Skin epidermis (tissue), 12 donors: Measurements from ENCODE around the gene PIK3R1.

Experiments used
- H3K27ac ChIP-seq, 21 experiments: fragments of 200-600 bp; sonication (generic) in 11 of 21; one replicate each; pipeline ENCODE4 v1.5.0; 2020; ENCODE audit warnings: mild to moderate bottlenecking in 3 of 21, inconsistent platforms in 2 of 21, moderate library complexity in 2 of 21
- H3K4me3 ChIP-seq, 7 experiments: fragments of 200-600 bp; sonication (generic) in 2 of 7; one replicate each; pipeline ENCODE4 v1.5.0; 2020; ENCODE audit warnings: inconsistent platforms in 2 of 7, mild to moderate bottlenecking in 2 of 7, moderate library complexity in 1 of 7

PIK3R1 gene

DNA sequence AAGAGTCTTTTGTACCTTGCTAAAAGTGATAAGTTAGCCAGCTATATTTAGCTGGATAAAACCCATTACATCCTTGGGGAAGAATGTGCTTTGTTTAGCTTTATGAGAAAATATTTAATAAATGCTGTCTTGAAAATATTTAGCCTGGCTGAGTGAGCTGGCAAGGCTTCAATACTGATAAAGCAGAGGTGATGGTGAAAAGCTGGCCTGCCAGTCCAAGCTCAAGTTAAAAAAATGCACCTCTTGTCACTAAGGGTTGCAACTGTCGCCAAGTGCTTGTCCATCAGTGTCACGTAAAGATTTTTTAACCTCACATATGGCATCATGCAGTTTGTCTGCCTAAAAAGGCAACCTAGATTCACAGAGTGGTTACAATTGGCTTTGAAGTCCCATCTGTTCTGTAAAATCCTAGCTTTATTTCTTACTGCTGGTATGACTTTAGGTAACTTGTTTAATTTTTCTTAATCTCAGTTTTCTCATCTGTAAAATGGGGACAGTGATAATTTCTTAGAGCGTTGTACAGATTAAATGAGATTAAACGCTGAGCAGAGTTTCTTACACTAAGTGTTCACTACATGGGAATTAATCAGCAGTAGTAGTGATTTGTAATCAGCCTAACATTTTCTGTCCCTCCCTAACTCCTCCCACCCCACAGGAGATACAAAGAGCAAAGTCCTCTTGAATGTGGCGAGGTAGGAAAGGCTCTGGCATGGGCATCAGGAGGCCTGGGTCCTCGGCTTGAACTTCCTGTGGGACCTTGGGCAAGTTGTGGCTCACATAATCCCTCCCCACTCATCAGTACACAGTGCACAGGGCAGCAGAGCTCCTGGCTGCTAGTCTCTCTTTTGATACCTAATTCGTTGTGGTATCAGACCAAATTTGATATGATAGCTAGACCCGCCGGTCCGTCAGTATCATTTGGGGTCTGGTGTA is 48.7 kb downstream of the PIK3R1 start:
- no peak overlapping the region for H3K4me3 ChIP-seq
- peak overlapping the region in 12 of 21 experiments; percentile 20 to 73 (median 62) for H3K27ac ChIP-seq

- Histone ChIP-seq H3K4me3 (no peak overlapping the region), H3K27ac (peak overlapping the region in 15 of 21 experiments; percentile 9 to 73 (median 60))
Observed at GRCh38 chr5:68265347-68265746, 49.8 kb downstream of the PIK3R1 start.

GRCh38 chr5:68265822-68266395 is 50.4 kb downstream of the PIK3R1 start:
- Histone ChIP-seq H3K4me3 (no peak overlapping the region), H3K27ac (peak overlapping the region in 13 of 21 experiments; percentile 9 to 71 (median 57))

GRCh38 chr5:68266457-68266856 is 50.9 kb downstream of the PIK3R1 start:
- Histone ChIP-seq H3K4me3 (no peak overlapping the region), H3K27ac (peak overlapping the region in 13 of 21 experiments; percentile 3 to 71 (median 39))

DNA sequence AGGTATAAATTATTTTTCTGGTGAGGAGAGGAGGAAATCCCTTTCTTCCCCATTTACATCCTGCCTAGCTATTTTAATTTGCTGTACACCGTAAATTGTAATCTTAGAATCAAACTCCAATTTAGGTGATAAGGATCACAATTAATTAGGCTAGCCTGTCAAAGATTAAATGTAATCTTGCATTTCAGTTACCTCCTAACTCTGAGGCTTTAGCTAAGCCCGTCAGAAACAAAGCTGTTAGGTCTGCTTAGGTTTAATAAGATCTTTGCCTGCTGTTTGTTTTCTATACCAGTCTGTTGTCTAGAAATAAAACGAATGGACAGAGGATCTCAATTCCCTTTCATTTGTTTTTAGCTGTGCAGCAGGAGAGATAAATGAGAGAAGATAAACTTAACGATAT is 51.5 kb downstream of the PIK3R1 start:
- Histone ChIP-seq H3K27ac (peak overlapping the region in 14 of 21 experiments; percentile 3 to 71 (median 38)), H3K4me3 (no peak overlapping the region)

GRCh38 chr5:68268101-68268851 is 52.7 kb downstream of the PIK3R1 start:
- Histone ChIP-seq H3K27ac (peak overlapping the region in 14 of 21 experiments; percentile 1 to 71 (median 32)), H3K4me3 (no peak overlapping the region)

DNA sequence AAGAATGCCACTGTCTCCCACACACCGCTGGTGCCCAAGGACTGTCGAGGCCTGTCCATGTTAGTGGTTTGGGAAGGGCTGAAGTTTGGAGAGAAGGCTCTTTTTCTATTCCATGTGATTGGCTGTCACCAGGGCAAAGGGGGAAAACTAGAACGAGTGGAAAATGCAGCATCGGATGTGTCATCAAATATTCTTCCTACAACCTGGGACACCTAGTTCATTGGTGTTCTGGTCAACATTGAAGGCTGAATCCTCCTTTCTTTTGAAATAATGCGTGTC is 53.2 kb downstream of the PIK3R1 start:
- peak overlapping the region in 11 of 21 experiments; percentile 1 to 71 (median 34) for H3K27ac ChIP-seq
- no peak overlapping the region for H3K4me3 ChIP-seq

DNA sequence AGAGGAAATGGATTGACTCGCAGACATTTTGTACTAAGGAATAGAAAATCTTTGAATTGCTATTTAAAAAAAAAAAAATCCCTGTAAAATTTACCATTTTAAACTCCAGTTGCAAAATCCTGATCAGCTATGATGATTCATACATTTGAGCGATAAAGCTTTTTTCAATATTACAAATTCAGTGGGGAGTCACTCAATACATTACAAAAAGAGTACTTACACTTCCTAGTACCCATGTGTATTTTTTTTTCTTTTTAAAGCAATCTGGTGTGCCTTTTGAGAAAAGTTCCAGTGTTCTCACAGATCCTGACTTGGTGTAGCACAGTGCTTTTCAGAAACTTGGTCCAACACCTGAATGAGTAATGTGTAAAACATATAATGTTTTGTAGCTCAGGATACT is 54.3 kb downstream of the PIK3R1 start:
- Histone ChIP-seq H3K27ac (peak overlapping the region in 4 of 21 experiments; percentile 19 to 62 (median 22)), H3K4me3 (no peak overlapping the region)

GRCh38 chr5:68270399-68270975 is 54.9 kb downstream of the PIK3R1 start:
- Histone ChIP-seq H3K4me3 (no peak overlapping the region), H3K27ac (peak overlapping the region in 6 of 21 experiments; percentile 3 to 62 (median 28))

DNA sequence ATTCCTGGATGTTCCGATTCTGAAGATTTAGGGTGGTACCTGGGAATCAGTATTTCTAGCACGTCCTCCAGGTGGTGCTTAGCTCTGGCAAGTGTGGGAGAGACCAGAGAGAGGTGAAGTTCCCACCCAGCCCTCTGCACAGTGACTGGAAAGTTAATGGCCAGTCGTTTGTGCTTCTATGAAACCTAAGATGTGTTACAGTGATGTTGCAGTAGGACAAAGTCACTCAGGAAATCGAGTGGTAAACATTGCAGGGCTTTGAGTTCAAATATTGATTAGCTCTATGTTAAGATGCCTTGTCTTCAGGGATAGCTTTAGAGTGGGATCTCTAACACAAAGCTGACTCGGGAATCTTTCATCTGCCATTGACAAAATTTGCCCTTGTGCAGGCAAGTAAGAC is 55.6 kb downstream of the PIK3R1 start:
- no peak overlapping the region for H3K4me3 ChIP-seq
- peak overlapping the region in 5 of 21 experiments; percentile 0 to 51 (median 29) for H3K27ac ChIP-seq

- Histone ChIP-seq H3K27ac (no peak overlapping the region), H3K4me3 (no peak overlapping the region)
Observed at GRCh38 chr5:68272289-68272688, 56.7 kb downstream of the PIK3R1 start.

GRCh38 chr5:68273717-68274409 is 58.3 kb downstream of the PIK3R1 start:
- Histone ChIP-seq H3K4me3 (no peak overlapping the region), H3K27ac (peak overlapping the region in 4 of 21 experiments; percentile 22 to 57 (median 34))

GRCh38 chr5:68274847-68275651 is 59.5 kb downstream of the PIK3R1 start:
- Histone ChIP-seq H3K4me3 (no peak overlapping the region), H3K27ac (peak overlapping the region in 5 of 21 experiments; percentile 16 to 68 (median 43))

DNA sequence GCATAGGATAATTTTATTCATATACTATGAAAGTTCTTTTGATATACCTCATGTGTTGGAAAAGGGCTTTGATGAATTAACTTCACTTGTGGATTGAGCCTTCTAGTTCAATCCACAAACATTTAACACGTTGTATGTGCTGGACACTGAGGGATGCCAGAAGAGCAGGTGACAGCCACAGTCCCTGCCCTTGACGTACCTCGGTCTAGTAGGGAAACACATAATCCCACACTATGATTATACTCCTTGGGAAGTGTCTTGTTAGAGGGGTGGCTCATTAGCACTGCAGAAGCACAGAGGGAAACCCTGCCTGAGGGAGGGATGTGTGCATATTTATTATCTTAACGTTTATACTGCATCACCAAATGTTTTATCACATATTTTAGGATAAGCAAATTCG is 61.2 kb downstream of the PIK3R1 start:
- Histone ChIP-seq H3K27ac (no peak overlapping the region), H3K4me3 (no peak overlapping the region)

DNA sequence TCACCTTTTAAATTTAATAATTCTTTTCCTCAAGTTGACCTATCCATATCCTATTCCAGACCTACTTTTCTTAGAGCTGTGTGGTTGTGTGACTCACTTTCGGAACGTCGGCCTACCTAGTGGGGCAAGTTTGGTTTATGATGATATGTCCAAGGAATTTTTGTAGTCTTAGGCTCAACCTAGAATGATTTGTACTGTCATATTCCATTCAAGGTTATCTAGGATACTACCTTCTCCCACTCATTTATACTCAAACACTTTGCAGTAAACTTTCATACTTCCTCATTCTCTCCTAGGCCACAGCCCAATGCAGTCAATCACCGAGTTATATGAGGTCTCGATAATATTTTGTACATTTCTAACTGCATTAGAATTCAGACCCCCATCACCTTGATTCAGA is 61.9 kb downstream of the PIK3R1 start:
- Histone ChIP-seq H3K4me3 (no peak overlapping the region), H3K27ac (peak overlapping the region in 1 of 21 experiments; percentile 55)

- Histone ChIP-seq H3K4me3 (peak overlapping the region in 1 of 7 experiments; percentile 23), H3K27ac (peak overlapping the region in 8 of 21 experiments; percentile 35 to 83 (median 58))
Observed at GRCh38 chr5:68279984-68280383, 64.4 kb downstream of the PIK3R1 start.

DNA sequence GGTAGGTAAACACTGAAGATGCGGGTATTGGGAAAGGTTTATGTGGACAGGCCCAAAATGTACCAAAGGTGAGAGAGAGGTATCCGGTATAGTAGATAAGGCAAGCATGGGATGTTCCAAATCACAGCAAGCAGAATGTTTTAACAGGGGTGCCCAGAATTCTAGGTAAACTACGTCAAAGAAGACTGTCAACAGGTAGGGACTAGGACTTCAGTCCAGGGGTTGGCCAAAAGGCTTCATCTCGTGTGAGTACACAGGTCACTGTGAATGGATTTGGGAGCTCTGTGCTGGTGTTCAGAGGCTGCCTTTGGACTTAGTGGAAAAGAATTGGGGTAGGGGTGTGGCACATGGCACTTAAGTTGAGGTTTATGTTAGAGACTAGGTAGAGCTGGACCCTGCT is 66.4 kb downstream of the PIK3R1 start:
- peak overlapping the region in 12 of 21 experiments; percentile 7 to 83 (median 36) for H3K27ac ChIP-seq

DNA sequence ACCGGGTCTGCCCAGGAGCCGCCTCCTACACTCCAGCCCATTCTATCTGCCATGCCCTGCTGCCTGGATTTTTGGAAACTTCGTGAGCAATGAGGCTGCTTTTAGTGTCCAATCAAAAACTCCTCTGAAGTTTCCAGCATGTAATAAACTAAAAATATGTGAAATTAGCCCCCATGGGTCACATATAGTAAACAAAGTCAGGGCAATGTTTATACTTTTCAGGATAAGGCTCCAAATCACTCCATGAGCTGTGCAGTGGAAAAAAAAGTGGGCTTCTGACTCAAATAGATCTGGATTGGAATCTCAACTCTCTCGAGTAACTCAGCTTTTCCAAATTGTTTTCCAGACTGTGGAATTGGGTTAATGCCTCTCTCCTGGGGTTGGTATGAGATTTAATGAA is 68.2 kb downstream of the PIK3R1 start:
- Histone ChIP-seq H3K4me3 (no peak overlapping the region), H3K27ac (peak overlapping the region in 4 of 21 experiments; percentile 6 to 42 (median 23))

More for the DNA sequence above, 66.4 kb downstream of the PIK3R1 start:
- H3K4me3 ChIP-seq, result peak overlapping the region in 1 of 7 experiments; percentile 23
